Fibroblast of skin of right biceps (primary cell): Measurements from ENCODE around the gene CFAP298.
A peak's percentile ranks its signal among the peaks of the same experiment; 100 is the strongest.
"Not testable (repeated sequence)": the region's sequence is repeated elsewhere in the genome, so short reads cannot be mapped to it uniquely, and the experiment has no call there.

Source experiments
- DNase-seq: peaks from one replicate; pipeline ENCODE4 v3.0.0-alpha.2; 2013

CFAP298 gene

DNA sequence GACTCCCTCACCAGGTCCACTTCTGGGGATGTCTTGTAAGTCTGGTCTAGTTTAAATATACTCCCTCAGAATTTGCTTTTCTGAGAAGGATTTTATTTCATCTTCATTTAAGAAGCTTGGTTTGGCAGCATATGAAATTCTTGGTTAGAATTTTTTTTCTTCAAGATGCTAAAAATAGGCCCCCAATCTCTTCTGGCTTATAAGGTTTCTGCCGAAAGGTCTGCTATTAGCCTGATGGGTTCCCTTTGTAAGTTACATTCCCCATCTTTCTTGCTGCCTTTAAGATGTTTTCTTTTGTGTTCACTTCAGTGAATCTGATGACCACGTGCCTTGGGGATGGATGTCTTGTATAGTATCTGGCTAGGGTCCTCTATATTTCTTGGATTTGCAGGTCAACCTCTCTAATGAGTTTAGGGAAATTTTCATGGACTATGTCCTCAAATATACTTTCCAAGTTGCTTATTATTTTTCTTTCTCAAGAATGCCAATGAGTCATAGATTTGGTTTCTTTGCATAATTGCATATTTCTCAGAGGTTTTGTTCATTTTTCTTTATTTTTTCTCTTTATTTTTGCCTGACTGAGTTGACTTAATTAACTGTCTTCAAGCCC, 46.2 kb downstream of the CFAP298 start:
- peak; percentile 16 for DNase-seq

DNA sequence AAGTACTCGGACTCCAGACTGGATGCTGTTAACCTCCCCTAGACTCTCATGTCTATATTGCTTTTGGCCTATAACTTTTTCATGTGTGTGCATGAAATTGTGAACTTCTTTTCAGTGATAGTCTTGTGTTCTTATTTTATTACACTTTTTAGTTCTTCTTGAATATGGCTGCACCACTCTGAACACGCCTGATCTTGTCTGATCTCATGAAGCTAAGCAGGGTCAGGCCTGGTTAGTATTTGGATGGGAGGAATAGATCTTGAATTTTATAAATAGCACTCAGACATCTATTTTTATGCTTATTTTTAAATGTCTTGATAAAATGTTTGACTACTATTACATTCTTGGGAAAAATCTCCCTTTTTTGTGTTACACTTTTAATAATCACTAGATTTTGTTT, 49.3 kb downstream of the CFAP298 start:
- DNase-seq: no peak

DNA sequence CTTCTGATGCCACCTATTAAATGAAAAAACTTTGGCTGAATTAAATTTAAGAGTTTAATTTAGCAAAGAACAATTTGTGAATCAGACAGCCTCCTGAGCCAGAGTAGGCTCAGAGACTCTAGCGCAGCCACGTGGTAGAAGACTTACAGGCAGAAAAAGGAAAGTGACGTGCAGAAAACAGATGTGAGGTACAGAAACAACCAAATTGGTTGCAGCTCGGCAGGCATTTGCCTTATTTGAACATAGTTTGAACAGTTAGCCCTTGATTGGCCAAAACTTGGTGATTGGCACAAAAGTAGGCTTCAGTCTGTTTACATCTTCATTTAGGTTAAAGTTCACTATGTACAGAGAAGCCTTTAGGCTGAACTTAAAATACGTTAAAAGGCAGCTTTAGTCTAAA, 49.8 kb downstream of the CFAP298 start:
- DNase-seq: peak; percentile 68

DNA sequence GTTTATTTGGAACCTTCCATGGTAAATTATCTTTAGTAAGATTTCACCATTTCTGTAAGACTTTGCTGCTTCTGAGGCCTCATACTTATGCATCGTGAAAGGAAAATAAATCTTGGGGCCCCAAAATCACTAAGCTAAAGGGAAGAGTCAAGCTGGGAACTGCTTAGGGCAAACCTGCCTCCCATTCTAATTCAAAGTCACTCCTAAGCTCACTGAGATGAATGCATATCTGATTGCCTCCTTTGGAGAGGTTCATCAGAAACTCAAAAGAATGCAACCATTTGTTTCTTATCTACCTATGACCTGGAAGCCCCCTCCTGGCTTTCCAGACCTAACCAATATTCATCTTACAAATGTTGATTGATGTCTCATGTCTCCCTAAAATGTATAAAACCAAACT, 50.7 kb downstream of the CFAP298 start:
- not testable (repeated sequence) for DNase-seq

DNA sequence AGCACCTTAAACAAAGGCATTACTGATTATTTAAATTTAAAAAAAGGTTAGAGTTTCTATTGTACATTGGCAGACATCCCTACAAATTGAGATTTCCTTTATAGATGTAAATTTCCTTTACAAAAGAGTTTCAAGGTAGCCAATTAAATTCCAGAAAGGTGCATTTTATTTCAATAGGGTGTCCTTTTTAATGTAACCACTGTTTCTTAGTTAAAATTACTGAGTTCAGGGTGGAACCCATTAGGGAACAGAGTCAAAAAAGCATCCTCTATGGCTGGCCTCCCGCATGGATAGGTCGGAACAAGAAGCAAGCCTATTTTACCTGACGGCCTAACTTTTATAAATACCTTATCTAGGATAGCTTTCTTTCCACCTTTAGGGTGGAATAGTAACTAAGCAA, 51.3 kb downstream of the CFAP298 start:
- no peak for DNase-seq

DNA sequence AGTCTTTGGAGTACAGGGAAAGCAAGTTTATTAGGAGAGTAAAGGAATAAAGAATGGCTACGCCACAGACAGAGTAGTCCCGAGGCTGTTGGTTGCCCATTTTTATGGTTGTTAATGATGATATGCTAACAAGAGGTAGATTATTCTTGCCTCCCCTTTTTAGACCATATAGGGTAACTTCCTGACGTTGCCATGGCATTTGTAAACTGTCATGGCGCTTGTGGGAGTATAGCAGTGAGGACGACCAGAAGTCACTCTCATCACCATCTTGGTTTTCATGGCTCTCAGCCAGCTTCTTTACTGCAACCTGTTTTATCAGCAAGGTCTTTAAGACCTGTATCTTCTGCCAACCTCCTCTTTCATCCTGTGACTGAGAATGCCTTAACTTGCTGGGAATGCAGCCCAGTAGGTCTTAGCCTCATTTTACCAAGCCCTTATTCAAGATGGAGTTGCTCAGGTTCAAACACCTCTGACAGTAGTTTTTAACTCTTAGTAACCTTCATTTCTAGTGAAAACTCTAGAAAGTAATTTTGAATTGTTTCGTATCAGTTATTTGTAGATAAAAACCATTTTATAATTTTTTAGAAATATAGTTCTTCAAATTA, 53.1 kb downstream of the CFAP298 start:
- DNase-seq: no peak

DNA sequence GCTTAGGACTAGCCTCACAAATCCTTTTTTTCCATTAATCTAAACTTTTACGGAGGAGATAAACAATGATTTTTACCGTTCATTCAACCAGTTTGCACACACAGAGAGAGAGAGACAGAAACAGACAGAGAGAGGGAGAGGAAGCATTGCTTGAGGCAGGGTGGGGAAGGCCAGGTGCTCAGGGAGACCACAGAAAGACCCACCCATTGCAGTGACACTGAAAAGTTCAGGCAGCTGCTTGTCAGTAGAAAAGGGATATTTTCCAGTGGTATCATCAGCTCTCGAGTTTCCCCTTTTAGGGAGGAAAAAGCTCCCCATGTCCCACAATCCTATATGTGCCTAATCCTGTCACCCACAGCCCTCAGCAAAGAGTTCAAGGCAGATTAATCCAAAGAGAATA, 54.1 kb downstream of the CFAP298 start:
- no peak for DNase-seq

DNA sequence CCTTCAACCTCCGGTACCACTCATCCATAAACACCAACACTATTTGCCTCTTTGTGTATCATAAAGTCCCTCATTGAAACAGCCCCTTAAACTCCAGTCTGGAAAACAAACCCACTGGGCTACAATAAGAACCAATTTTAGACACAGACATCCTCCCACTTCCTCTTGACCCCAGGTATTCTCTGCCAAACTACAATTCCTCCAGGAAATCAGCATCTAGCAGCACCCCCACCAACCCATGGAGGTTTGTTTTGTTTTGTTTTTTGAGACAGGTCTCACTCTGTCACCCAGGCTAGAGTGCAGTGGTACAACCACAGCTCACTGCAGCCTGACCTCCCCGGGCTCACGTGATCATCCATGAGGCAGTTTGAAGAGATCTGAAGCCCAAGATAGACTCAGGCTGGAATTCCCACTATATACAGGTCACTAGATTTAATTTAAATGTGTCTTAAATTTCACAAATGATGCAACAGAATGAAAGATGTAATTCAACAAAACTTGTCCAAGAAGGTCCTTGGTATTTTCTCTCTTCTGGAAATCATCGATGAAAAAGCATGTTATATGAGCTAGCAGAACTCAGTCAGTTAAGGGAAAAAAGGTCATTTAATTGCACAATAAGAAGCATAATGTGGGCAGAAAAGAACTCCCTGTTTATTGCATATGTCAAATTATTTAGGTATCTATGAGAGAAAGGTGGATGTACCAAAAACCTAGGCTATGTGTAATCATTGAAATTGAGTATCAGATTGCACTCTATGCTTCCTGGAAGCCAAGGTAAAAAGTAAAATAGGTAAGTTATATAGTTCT, 57.1 kb downstream of the CFAP298 start:
- DNase-seq: peak; percentile 18

DNA sequence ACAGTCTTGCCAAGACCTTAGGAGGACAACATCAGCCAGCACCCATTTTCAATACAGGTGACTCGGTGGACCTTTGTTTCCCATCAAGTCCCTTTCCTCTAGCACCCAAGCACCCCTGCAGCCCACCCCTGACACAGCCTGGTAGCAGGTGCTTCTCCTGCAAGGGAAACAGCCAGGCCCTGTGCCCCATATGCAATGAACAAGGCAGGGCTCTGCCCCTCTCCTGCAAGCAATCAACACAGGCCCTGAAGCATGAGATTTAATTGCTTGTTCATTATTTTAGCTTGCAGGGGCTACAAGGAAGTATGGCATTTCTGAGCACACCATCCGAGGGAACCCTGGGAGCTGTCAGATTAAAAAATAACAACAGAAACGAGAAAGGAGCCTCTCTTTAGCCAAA, 62.3 kb downstream of the CFAP298 start:
- DNase-seq: no peak

DNA sequence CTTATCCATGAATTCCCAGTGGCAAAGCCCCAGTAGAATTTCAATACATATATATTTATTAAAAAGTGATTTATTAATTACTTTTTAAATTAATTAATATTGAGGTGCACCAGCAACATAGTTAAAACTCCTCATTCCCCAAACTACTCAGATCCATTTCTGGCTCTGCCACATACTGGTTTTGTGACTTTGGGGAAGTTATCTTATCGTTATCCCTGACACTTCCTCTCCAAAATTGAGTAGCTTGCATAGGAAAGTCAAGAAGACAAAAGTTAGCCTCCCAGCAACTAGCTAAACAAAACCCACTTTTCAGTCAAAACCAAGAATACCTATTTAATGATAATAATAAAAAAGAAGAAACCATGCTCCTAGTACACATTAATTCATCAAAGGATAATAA, 62.7 kb downstream of the CFAP298 start:
- DNase-seq: no peak
